Ascending aorta (tissue), 2 donors: ENCODE measurements around the gene KCNIP2. TPM values are rescaled to one million over a fixed set of nuclear protein-coding genes. Genes with fewer than 3 reads are reported as not detected.

Experiments used
- DNase-seq, 2 donors: peaks; one replicate each; pipeline ENCODE4 v3.0.0-alpha.2; 2019; ENCODE audit warnings: low spot score in 2 of 2
- H3K27ac ChIP-seq, 2 donors: fragments of 200-600 bp; sonication (generic); one replicate each; pipeline ENCODE4 v1.5.1; 2016 to 2017; ENCODE audit warnings: mild to moderate bottlenecking in 1 of 2
- H3K27me3 ChIP-seq: fragments of 200-600 bp; sonication (generic); one replicate; pipeline ENCODE4 v1.5.1; 2017
- H3K36me3 ChIP-seq, 2 donors: fragments of 200-600 bp; sonication (generic); one replicate each; pipeline ENCODE4 v1.5.1; 2016
- H3K4me1 ChIP-seq, 2 donors: fragments of 200-600 bp; sonication (generic); one replicate each; pipeline ENCODE4 v1.5.1; 2016 to 2017; ENCODE audit warnings: mild to moderate bottlenecking in 1 of 2
- H3K4me3 ChIP-seq, 2 donors: fragments of 200-600 bp; sonication (generic); one replicate each; pipeline ENCODE4 v1.5.1; 2016 to 2017; ENCODE audit warnings: mild to moderate bottlenecking in 1 of 2
- H3K9me3 ChIP-seq, 2 donors: fragments of 200-600 bp; sonication (generic); one replicate each; pipeline ENCODE4 v1.5.1; 2016
- intact Hi-C: fragments of 100-400 bp; cut with DNase I; formaldehyde crosslinking; loops from one replicate; pipeline ENCODE4 v1.15.1; 2023
- total RNA-seq: library from RNA; depleted of rRNA; stranded (reverse); fragments of >200 nt; gene quantifications from one replicate; pipeline ENCODE4 v1.1.0, GENCODE V29; 2016
- TF ChIP-seq, protein P1 (sequence below), 3 experiments: fragments of 200-600 bp in 2 of 3; fragments of 450-650 bp in 1 of 3; sonication (generic) in 2 of 3; IDR thresholded peaks; one replicate each; pipeline ENCODE4 v1.5.1; 2016 to 2019; ENCODE audit warnings: antibody characterized with exemption in 3 of 3, mild to moderate bottlenecking in 1 of 3, moderate library complexity in 1 of 3

The KCNIP2 gene
- total RNA-seq, 1 donor from 2014 or later: 1.1 TPM

DNA sequence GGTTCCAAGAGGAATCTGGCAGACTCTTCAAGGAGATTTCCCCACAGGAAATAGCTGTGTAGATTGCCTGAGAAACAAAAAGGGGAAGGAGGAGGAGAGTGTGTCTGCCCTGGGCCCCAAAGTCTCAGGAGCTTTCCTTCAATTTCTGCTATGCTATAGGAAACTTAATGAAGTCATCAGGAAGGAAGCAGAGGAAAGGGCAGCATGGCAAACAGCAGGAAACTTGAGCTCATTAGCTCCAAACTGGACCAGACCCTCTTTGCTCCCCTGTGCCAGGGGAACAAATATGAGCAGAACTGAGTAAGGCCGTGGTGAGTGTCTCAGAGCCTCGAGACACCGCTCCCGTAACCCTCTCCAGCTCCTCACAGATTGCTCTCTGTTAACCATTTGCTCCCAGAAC, 4.8 kb upstream of the KCNIP2 start:
- Histone ChIP-seq H3K4me3 (no peak overlapping the region), H3K4me1 (peaks cover 0 to 3% of the 10 kb centered on the region in 2 donors), H3K27ac (no peak overlapping the region), H3K27me3 (no peaks in the 10 kb centered on the region), H3K36me3 (peaks cover 14 to 50% of the 10 kb centered on the region in 2 donors), H3K9me3 (no peaks in the 10 kb centered on the region)
- DNase-seq: no peak
- TF ChIP-seq, protein P1, sequence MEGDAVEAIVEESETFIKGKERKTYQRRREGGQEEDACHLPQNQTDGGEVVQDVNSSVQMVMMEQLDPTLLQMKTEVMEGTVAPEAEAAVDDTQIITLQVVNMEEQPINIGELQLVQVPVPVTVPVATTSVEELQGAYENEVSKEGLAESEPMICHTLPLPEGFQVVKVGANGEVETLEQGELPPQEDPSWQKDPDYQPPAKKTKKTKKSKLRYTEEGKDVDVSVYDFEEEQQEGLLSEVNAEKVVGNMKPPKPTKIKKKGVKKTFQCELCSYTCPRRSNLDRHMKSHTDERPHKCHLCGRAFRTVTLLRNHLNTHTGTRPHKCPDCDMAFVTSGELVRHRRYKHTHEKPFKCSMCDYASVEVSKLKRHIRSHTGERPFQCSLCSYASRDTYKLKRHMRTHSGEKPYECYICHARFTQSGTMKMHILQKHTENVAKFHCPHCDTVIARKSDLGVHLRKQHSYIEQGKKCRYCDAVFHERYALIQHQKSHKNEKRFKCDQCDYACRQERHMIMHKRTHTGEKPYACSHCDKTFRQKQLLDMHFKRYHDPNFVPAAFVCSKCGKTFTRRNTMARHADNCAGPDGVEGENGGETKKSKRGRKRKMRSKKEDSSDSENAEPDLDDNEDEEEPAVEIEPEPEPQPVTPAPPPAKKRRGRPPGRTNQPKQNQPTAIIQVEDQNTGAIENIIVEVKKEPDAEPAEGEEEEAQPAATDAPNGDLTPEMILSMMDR (IDR thresholded peaks at IDR 0.05): no peak
- intact Hi-C loops: no loop called here

GRCh38 chr10:101845893-101846292, 2.3 kb upstream of the KCNIP2 start:
- DNase-seq: no peak
- Histone ChIP-seq H3K4me1 (peaks cover 0 to 2% of the 10 kb centered on the region in 2 donors), H3K27me3 (no peaks in the 10 kb centered on the region), H3K9me3 (no peaks in the 10 kb centered on the region), H3K27ac (no peak overlapping the region), H3K4me3 (no peak overlapping the region), H3K36me3 (peaks cover 14 to 46% of the 10 kb centered on the region in 2 donors)
- TF ChIP-seq, protein P1 (IDR thresholded peaks at IDR 0.05): no peak
- intact Hi-C loops: no loop called here

- peaks cover 7 to 18% of the 10 kb centered on the region in 2 donors for H3K36me3 ChIP-seq
- peak in 1 of 2 donors; percentile 56 for DNase-seq
- intact Hi-C loops: no loop called here
- TF ChIP-seq, protein P1 (IDR thresholded peaks at IDR 0.05): no peak
- H3K27ac ChIP-seq: no peak overlapping the region
- H3K4me1 ChIP-seq: peaks cover 4 to 14% of the 10 kb centered on the region in 2 donors
- no peak overlapping the region for H3K4me3 ChIP-seq
- no peaks in the 10 kb centered on the region for H3K9me3 ChIP-seq
- H3K27me3 ChIP-seq: no peaks in the 10 kb centered on the region
Observed at GRCh38 chr10:101841826-101842225, 1.8 kb downstream of the KCNIP2 start.

DNA sequence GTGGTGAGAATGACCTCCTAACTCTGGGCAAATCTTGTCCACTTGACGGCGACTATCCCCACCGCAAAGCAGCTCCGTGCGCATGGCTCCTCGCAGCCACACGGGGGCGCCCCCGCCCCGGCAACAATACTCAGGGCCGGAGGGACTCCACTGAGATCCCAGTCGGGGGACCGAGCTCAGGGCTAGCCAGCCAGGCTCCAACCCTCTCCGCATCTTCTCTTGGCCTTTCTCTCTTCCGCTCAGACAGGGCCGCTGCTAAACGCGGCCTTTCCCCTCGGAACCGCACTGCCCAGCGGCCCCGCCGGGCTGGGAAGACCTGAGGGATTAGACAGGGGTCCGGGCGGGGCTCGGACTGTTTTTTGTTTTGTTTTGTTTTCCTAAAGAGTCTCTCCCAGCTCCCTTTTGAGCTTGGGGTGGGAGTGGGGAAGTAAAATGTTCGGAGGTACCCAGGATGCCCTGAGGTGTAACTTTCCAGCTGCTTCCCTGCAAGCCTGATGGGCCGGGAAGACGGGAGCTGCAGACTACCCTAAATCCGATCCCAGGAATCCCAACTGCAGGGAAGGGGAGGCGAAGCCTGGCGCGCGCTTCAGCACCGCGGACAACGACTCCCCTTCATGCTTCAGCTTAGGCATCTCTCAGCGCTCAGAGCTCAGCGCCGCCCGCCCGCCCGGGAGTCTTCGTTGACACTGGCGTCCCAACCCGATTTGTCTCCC, 2.7 kb downstream of the KCNIP2 start:
- no peaks in the 10 kb centered on the region for H3K9me3 ChIP-seq
- intact Hi-C loops: no loop called here
- H3K27me3 ChIP-seq: no peaks in the 10 kb centered on the region
- H3K27ac ChIP-seq: no peak overlapping the region
- peaks cover 4 to 14% of the 10 kb centered on the region in 2 donors for H3K4me1 ChIP-seq
- DNase-seq: peak in 1 of 2 donors; percentile 79
- TF ChIP-seq, protein P1 (IDR thresholded peaks at IDR 0.05): peak; percentile 49 to 80 (median 70)
- peaks cover 3 to 11% of the 10 kb centered on the region in 2 donors for H3K36me3 ChIP-seq
- H3K4me3 ChIP-seq: peak overlapping the region in 1 of 2 donors; percentile 49

- DNase-seq: no peak
- no peaks in the 10 kb centered on the region for H3K9me3 ChIP-seq
- H3K36me3 ChIP-seq: peaks cover 0 to 4% of the 10 kb centered on the region in 2 donors
- no peaks in the 10 kb centered on the region for H3K27me3 ChIP-seq
- H3K27ac ChIP-seq: no peak overlapping the region
- intact Hi-C loops: no loop called here
- peak overlapping the region; percentile 27 to 37 for H3K4me3 ChIP-seq
- TF ChIP-seq, protein P1 (IDR thresholded peaks at IDR 0.05): no peak
- peaks cover 4 to 14% of the 10 kb centered on the region in 2 donors for H3K4me1 ChIP-seq
Observed at GRCh38 chr10:101840102-101840684, 3.4 kb downstream of the KCNIP2 start.
